MCF 10A (cell line): Measurements from ENCODE around the gene ADM5. TPM values are rescaled to one million over a fixed set of nuclear protein-coding genes. Genes with fewer than 3 reads are reported as not detected.

ENCODE experiments used
- BruUV-seq: library from RNA; stranded (reverse); fragments of 400-500 nt; replicated peaks from 2 replicates; lab custom pipeline; 2021; lab: Mats Ljungman, UMichigan
- CTCF ChIA-PET: fragments of 300-600 bp; sonication (Branson Sonifier 250); formaldehyde crosslinking; extraction: SDS; loops from one replicate; lab custom pipeline; 2021; ENCODE audit warnings: antibody characterized with exemption, inconsistent platforms; lab: Yijun Ruan, JAX
- POLR2A ChIA-PET: fragments of 300-600, 350-650 bp; sonication (Branson Sonifier 250); formaldehyde crosslinking; extraction: SDS; loops from one replicate; lab custom pipeline; 2020; ENCODE audit warnings: antibody characterized with exemption, inconsistent platforms; lab: Yijun Ruan, JAX
- DNase-seq: peaks from one replicate; pipeline ENCODE4 v3.0.0-alpha.2; 2018; ENCODE audit not compliant: unreplicated experiment
- H3K27ac Mint-ChIP-seq: one replicate; pipeline ENCODE4 v1.8.0; 2022; ENCODE audit warnings: mild to moderate bottlenecking, low read depth, mixed read lengths; ENCODE audit not compliant: unreplicated experiment
- H3K27me3 Mint-ChIP-seq: one replicate; pipeline ENCODE4 v1.8.0; 2022; ENCODE audit warnings: mixed read lengths; ENCODE audit not compliant: insufficient read depth, unreplicated experiment
- H3K36me3 Mint-ChIP-seq: one replicate; pipeline ENCODE4 v1.8.0; 2022; ENCODE audit warnings: mild to moderate bottlenecking, moderate library complexity, mixed read lengths; ENCODE audit not compliant: insufficient read depth, unreplicated experiment
- H3K4me1 Mint-ChIP-seq: one replicate; pipeline ENCODE4 v1.8.0; 2022; ENCODE audit warnings: mixed read lengths; ENCODE audit not compliant: insufficient read depth, unreplicated experiment
- H3K4me3 Mint-ChIP-seq: one replicate; pipeline ENCODE4 v1.8.0; 2022; ENCODE audit warnings: mild to moderate bottlenecking, moderate library complexity, mixed read lengths; ENCODE audit not compliant: unreplicated experiment
- H3K9me3 Mint-ChIP-seq: one replicate; pipeline ENCODE4 v1.8.0; 2022; ENCODE audit warnings: mixed read lengths; ENCODE audit not compliant: unreplicated experiment
- CTCF ChIP-seq: fragments of 200-600 bp; IDR thresholded peaks from one replicate; pipeline ENCODE4 v1.8.0; 2022; ENCODE audit warnings: antibody characterized with exemption, mild to moderate bottlenecking; ENCODE audit not compliant: unreplicated experiment
- intact Hi-C: fragments of 100-400 bp; cut with micrococcal nuclease; formaldehyde crosslinking; loops from 2 replicates; pipeline ENCODE4 v1.14.1; 2022
- microRNA-seq: library from miRNA; unstranded; fragments of <30 nt; microRNA quantifications from one replicate; pipeline ENCODE4 v1.2.0, GENCODE V29; 2022
- total RNA-seq: library from RNA; stranded (reverse); gene quantifications from 2 replicates; pipeline ENCODE4 v1.2.3, GENCODE V29; 2022

The ADM5 gene
- total RNA-seq, 1 experiment from 2014 or later: 1.8 TPM

- POLR2A ChIA-PET: no interaction called here
- no peak for TF ChIP-seq CTCF
- H3K27me3 Mint-ChIP-seq: no peaks in the 10 kb centered on the region
Observed at GRCh38 chr19:49739933-49740332, 50.5 kb downstream of the ADM5 start.

More at GRCh38 chr19:49739933-49740332, 50.5 kb downstream of the ADM5 start:
- BruUV-seq: no TSS peak
- Mint-ChIP-seq H3K9me3 (no peaks in the 10 kb centered on the region), H3K27ac (no peak overlapping the region), H3K4me3 (no peak overlapping the region), H3K36me3 (no peaks in the 10 kb centered on the region), H3K4me1 (no peaks in the 10 kb centered on the region)
- CTCF ChIA-PET: interaction anchor here (0.6 to 0.9 kb wide), 2 partner anchors 22 to 62 kb away, joined by 3 read pairs; no protein-coding TSS in a partner anchor
- intact Hi-C loops: no loop called here
- DNase-seq: no peak

Small RNA genes lying within 50 kb of the gene (microRNA-seq; reads per million reads assigned to microRNA genes)
- gene MIR5088: not detected

Other genes with a start within 250 kb of the ADM5 start
- not detected in 2 replicates for gene SLC17A7, start 248.1 kb upstream of the ADM5 start, total RNA-seq
- 86.3 and 116 TPM in 2 replicates for gene PIH1D1, start 237.8 kb upstream of the ADM5 start, total RNA-seq
- gene ALDH16A1, start 236.4 kb upstream of the ADM5 start, total RNA-seq: 28.4 and 34.2 TPM in 2 replicates
- 1.5 and 3.6 TPM in 2 replicates for gene FLT3LG, start 215.4 kb upstream of the ADM5 start, total RNA-seq
- 3,716 and 3,819 TPM in 2 replicates for gene RPL13A, start 202.0 kb upstream of the ADM5 start, total RNA-seq
- 2,096 and 2,306 TPM in 2 replicates for gene RPS11, start 193.2 kb upstream of the ADM5 start, total RNA-seq
- gene FCGRT, start 176.9 kb upstream of the ADM5 start, total RNA-seq: not detected in 2 replicates
- not detected in 2 replicates for gene RCN3, start 161.6 kb upstream of the ADM5 start, total RNA-seq
- gene NOSIP, start 109.0 kb upstream of the ADM5 start, total RNA-seq: 54.4 and 57.9 TPM in 2 replicates
- gene PRRG2, start 108.3 kb upstream of the ADM5 start, total RNA-seq: 3.9 and 4.7 TPM in 2 replicates
- gene PRR12, start 98.4 kb upstream of the ADM5 start, total RNA-seq: 19.0 and 20.2 TPM in 2 replicates
- gene RRAS, start 49.5 kb upstream of the ADM5 start, total RNA-seq: 37.6 and 56.5 TPM in 2 replicates
- gene SCAF1, start 47.4 kb upstream of the ADM5 start, total RNA-seq: 81.3 and 101 TPM in 2 replicates
- gene IRF3, start 23.7 kb upstream of the ADM5 start, total RNA-seq: 65.6 and 82.2 TPM in 2 replicates
- gene BCL2L12, start 23.7 kb upstream of the ADM5 start, total RNA-seq: 29.4 and 36.0 TPM in 2 replicates
- gene PRMT1, start 12.3 kb upstream of the ADM5 start, total RNA-seq: 236 and 304 TPM in 2 replicates
- gene CPT1C, start 1.5 kb downstream of the ADM5 start, total RNA-seq: not detected in 2 replicates
- gene TSKS, start 73.7 kb downstream of the ADM5 start, total RNA-seq: not detected in 2 replicates
- 70.5 and 80.0 TPM in 2 replicates for gene AP2A1, start 77.4 kb downstream of the ADM5 start, total RNA-seq
- 10.9 and 19.0 TPM in 2 replicates for gene FUZ, start 123.7 kb downstream of the ADM5 start, total RNA-seq
- gene MED25, start 128.7 kb downstream of the ADM5 start, total RNA-seq: 39.9 and 43.2 TPM in 2 replicates
- gene PTOV1, start 161.6 kb downstream of the ADM5 start, total RNA-seq: 68.5 and 78.8 TPM in 2 replicates
- 70.7 and 90.3 TPM in 2 replicates for gene PNKP, start 178.0 kb downstream of the ADM5 start, total RNA-seq
- gene AKT1S1, start 187.8 kb downstream of the ADM5 start, total RNA-seq: 74.7 and 79.2 TPM in 2 replicates
- gene TBC1D17, start 188.1 kb downstream of the ADM5 start, total RNA-seq: 25.2 and 25.5 TPM in 2 replicates
- 0.37 TPM in 1 of 2 replicates, not detected in the other for gene IL4I1, start 207.3 kb downstream of the ADM5 start, total RNA-seq
- 23.7 and 24.5 TPM in 2 replicates for gene ATF5, start 239.6 kb downstream of the ADM5 start, total RNA-seq
- gene NUP62, start 239.9 kb downstream of the ADM5 start, total RNA-seq: 42.0 and 44.9 TPM in 2 replicates